Measurements from ENCODE around the gene NCAPD3.

The NCAPD3 gene

DNA sequence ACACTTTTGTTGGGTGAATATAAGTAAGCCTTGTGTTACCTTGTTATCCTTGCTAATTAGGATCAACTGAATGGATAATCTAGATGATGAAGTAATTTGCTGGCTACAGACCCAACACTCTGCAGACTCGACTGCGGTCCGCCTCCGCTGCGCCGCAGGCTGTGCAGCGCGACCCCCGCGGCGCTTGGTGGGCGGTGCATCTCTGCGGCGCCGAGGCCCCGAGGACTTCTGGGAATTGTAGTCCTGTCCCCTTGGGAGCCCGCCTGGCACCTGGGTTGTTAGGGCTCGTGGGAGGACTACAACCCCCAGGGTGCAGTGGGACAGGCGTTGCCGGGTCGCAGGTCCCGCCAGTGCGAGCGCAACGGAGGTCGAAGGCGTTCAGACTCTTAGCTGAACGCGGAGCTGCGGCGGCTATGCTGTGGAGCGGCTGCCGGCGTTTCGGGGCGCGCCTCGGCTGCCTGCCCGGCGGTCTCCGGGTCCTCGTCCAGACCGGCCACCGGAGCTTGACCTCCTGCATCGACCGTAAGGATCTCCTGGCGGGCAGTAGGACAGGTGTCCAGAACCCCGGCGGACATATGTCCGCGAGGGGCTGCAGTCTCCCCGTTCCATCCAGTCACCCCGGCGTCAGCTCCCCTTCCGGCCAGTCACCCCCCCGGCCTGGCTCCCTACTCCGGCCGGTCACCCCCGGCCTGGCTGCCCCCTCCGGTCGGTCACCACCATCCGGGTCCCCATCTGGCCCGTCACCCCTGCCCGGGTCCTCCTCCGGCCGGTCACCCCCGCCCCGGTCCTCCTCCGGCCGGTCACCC, 29.6 kb upstream of the NCAPD3 start, which contains the start of the genes ACAD8 and THYN1:
Gene ACAD8 (plus strand): TSS at position 381 of the 806 bp plus-strand sequence. CDS start 33 bp downstream, at position 414.
Gene THYN1 (minus strand): TSS at position 165 of the 806 bp plus-strand sequence. CDS start 470 bp downstream, outside the sequence.
- peak; percentile 90 to 98 (median 94) for DNase-seq

DNA sequence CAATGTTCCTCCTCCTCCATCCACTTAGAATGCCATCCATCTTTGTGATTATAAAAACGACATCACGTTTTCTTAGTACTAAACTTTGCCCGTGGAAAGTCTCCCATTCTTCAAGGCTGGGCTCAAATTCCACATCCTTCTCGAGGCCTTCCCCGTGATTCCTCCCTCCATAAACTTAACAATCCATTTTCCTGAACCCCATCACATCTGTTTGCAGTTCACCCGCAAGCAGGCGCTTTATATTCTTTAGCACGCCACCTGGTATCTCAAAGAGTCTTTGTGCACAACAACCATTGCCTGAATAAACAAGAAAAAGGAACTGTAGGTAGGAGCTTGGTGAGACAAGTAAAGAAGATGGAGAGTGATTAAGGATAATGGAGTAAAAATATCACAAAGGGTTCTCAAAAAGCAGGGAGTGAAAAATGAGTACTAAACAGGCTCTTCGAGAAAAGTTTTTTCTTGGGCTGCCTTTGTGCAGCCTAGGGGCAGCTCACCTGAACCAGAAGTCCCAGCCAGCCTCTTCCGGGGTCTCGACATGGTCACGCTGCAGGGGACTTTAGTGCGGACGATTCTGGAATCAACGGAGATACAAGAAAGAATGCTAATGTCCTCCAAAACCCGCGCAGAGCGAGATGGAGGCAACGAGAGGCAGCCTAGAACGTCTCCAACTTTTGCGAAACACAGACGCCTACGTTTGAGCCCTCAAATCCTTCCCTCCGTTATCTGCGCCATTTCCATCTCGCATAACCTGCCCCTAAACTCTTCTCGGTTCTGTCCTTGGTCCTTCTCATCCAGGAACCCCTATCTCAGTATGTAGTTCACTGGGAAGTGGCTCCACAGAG, 28.8 kb upstream of the NCAPD3 start:
- DNase-seq = peak in 1 of 5 experiments; percentile 57

DNA sequence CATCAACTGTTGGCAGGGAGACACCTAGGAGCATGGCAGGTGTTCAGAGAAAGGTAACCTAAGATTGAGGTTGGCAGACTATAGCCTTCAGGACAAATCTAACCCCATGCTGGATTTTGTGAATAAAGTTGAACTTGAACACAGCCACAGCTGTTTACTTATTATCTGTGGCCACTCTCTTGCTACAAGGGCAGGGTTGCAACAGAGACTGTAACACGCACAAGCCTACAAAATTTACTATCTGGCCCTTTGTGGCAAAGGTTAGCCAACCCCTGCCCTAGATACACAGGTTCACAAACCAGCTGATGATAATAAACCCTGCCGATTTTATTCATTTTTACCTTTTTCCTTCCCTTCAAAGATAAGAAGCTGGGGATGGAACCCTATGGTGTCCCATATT, 26.9 kb upstream of the NCAPD3 start:
- no peak for DNase-seq

DNA sequence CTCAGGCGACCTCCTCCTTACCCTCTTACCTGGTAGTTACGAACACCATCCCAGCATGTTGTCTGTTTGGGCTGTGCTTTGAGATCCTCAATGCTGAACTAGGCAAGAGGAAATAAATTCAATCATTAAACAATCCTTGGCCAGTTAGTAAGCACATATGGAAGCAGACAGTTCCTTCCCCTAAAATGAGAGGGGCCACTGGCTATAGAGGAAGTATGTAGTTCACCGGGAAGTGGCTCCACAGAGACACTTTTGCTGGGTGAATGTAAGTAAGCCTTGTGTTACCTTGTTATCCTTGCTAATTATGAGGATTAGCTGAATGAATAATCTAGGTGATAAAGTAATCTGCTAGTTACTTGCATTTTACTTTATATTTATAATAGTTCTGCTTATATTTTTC, 26.5 kb upstream of the NCAPD3 start:
- DNase-seq = no peak

DNA sequence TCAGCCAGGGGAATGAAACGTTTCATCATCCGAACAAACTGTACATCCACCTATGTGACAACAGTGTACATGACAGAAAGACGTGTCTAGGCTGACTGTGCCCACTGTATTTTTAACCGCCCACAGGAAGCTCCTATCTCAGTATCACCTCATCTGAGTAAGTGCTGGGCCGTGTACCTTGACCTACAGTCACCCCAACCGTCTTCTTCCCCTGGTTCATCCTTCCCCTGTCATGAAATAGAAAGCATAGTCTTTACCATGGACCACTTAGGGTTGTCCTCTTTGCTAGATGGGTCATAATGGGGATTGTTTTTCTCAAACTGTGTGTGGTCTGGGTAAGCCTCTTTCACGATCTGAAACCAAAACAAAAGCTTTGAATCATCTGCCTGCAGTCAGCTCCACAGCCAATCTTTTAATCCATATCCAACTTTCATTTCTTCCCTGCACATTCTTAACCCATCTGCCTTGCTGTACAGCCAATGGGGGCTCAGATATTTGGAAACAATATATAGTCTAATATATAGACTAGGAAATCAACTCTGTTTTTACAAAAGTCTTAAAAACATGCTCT, 25.2 kb upstream of the NCAPD3 start:
- DNase-seq = peak in 1 of 5 experiments; percentile 86

DNA sequence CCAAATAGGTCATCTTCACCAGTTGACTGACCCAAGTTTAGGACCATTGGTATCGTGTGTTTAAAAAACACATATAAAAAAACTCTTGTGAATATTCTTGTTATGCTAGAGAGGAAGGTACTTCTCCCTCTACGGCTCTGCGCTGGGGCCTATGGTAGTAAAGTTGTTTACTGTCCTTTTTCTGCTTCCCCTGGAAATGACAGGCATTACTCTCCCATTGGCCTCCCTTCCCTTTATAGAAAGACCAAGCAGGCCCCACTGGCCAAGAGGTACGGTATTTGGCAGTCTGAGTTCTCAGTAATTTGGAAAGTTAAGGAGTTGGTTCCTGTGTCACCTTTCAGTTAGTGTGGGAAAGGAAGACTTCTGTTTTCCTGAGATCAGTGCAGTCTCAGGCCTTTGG, 22.9 kb upstream of the NCAPD3 start:
- no peak for DNase-seq

DNA sequence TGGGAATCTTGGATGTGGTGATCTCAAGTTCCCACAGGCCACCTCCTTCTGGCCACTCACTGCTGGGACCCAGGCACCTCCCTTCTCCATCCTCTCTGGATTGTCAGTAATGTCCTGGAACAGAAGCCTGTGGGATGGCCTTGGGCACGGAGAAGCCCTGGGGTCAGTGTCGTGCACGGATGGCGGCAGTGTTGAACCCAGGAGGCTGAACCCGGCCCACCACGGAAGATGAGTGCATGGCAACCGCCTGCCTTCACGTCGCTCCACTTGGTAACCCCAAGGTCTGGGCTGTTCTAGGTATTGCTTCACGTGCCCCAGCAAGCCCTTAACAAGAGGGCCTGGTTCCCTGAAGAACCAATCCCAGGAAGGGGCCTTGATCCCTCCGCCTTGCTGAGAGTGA, 22.3 kb upstream of the NCAPD3 start:
- DNase-seq = no peak

DNA sequence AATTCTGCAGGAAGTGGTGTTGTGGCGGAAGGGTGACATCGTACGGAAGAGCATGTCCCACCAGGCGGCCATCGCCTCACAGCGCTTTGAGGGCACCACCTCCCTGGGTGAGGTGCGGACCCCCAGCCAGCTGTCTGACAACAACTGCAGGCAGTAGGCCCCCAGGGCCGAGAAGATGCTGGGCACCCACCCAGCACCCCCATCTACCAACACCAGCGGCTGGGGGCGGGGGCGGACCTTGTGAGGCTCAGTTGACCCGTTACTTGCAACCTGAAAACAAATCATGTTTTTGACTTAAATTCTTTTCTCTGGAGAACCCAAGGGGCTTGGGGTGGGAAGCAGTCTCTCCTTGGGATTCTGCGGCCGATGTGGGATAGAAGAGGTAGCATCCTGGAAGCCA, 21.7 kb upstream of the NCAPD3 start:
- no peak for DNase-seq

DNA sequence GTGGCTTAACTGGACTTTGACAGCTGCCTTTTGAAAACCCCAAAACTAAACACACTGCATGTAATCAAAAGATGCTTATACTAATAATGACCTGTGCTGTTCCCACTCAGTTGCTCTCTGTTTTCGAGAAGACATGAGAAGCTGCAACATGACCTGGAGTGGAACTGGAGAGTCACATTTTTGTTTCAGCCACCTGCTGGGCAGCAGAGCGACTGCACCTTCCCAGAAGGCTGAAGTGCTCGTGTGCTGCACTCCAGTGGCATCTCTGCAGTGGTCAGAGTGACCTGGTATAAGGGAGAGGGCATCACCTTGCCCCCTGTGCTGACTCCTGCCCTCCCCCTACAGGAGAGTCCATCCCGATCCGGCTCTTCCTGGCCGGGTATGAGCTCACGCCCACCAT, 20.8 kb upstream of the NCAPD3 start:
- DNase-seq = peak in 2 of 5 experiments; percentile 9 to 57

DNA sequence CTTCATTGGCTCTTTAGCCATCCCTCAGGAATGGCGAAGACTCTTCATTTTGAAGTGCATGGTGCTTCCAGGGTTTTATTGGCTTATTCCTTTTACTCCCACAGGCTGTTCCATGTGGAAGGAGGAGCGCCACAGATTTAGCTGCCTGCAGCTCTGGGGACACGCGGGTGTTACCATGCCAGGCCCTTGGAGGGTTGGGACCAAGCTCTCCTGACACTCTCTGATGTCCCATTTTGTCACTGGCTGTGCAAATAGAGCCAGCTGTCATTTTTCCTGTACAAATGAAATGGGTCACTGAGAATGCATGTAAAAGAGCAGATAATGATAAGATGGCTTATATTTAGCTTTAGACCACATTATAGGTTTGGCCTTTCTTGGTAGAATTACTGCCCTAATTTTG, 20.1 kb upstream of the NCAPD3 start:
- no peak for DNase-seq

DNA sequence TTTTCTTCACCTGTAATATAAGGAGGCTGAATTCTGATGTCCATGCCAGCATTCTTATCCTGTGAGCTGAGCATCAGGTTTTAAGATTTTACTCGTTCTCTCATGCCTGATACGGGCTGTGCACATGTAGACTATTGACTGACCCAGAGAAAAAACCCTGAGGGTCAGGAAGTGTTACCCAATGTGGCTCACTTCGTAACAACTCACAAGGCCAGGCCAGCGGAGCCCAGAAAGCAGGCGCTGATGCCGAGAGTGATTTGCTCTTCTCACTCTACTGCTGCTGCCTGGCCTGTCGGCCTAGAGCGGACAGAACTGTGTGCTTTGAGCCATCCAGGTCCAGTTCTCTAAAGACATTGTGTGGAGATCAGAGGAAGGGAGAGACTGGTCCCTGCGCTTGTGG, 18.6 kb upstream of the NCAPD3 start:
- no peak for DNase-seq

DNA sequence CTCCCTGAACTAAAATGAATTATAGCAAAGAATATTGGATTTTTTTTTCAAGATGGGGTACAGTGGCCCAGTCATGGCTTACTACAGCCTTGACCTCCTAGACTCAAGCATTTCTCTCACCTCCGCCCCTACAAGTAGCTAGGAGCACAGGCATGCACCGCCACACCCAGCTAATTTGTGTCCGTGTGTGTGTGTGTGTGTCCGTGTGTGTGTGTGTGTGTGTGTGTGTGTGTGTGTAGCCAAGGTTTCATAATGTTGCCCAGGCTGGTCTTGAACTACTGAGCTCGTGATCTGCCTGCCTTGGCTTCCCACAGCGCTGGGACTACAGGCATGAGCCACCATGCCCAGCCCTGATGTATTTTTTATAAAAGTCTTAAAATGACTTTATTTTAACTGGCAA, 16.8 kb upstream of the NCAPD3 start:
- no peak for DNase-seq

DNA sequence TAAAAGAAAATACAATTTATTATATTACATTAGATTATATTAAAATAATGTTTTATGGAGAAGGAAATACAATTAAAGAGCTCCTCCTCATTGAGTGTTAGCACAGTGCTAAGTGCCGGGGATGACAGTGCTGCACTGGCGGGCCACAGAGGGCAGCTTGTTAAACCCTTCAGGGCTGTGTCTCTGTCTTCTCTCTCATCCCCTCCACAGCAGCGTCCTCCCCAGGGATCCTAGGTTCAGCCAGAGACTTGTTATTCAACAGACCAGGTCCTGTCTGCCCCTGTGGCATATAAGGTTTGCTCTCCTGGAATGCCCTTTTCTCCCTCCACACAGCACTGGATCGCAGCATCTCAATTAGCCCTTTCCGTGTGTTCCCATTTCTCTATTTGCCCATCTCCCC, 15.2 kb upstream of the NCAPD3 start:
- no peak for DNase-seq

DNA sequence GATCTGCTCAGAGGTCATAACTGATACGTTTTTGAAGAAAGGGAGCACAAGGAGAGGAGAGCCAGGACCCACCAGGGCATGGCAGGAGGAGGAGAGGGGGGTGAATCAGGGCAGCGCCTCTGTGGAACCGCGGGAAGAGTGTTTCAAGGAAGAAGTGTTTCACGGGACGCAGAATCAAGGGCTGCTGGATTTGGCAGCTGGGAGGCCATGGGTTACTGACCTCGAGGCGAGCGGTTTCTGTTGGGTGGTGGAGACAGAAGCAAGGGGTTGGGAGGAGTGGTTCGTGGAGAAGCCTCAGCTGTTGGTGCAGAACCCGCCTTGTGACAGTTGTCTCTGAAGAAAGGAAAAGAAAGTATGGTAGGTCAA, 13.8 kb upstream of the NCAPD3 start:
- DNase-seq = no peak

DNA sequence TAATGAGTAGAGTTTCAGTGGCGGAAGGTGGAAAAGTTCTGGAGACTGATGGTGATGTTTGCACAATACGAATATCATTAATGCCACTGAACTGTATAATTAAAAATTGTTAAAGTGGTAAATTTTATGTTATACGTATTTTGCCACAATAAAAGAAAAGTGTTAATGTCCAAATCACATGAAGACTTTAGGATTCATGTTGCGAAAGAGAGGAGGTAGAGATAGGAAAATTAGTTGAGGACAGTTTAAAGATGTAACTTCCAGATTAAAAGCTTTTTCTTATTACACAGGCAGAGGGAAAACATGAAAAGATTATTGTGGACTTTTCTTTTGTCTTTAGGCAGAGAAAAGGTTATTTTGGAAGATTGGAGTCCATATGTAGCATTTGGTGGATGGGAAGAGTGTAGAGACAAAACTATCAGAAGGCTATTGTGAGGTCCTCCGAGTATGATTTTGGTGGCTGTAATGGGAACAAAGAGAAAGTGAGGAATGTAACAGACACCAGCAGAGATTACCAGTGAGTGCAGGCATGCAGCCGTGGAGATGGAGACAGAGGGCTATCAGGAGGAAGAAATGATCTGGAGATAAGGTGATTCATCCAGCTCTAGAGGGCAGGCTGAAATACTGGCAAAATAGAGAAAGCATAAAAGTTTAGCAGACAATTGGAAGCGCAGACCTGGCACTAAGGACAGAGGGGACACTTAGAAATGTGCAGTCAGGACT, 13.2 kb upstream of the NCAPD3 start:
- DNase-seq = no peak

DNA sequence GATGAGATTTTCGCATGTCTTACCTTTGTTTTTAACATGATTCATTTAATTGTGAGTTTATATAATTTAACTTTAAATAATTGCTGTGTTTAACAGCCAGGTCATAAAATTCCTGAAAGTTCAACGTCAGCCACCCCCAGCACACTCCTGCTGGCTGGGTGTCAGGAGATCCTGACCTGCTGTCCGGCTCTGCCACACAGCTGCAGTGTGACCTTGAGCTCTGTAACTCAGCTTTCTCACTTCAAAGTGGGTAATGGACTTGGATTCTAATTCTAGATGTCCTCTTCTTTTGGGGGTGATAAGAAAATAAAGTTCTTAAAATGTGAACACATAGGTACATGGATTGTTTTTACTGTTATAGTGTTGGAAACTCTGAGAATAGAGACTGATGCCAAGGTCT, 11.6 kb upstream of the NCAPD3 start:
- DNase-seq = no peak

DNA sequence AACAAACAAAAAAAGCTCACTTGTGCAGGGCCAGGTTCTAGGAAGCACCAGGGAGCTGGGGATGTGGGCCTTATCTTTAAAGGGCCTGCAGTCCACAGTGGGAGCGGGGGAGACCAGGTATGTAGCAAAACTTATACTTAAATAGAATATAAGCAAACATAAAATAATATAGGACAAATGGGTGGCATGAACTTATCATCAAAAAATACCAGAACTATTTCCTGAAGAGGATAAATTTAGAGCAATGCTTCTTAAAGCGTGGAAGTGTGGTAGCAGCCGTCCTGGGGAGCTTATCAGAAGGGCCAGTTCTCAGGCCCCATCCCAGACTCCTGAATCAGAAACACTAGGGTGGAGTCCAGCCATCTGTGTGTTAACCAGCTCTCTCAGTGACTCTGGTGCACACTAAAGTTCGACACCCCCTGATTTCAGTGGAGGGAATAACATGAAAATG, 10.0 kb upstream of the NCAPD3 start:
- no peak for DNase-seq

DNA sequence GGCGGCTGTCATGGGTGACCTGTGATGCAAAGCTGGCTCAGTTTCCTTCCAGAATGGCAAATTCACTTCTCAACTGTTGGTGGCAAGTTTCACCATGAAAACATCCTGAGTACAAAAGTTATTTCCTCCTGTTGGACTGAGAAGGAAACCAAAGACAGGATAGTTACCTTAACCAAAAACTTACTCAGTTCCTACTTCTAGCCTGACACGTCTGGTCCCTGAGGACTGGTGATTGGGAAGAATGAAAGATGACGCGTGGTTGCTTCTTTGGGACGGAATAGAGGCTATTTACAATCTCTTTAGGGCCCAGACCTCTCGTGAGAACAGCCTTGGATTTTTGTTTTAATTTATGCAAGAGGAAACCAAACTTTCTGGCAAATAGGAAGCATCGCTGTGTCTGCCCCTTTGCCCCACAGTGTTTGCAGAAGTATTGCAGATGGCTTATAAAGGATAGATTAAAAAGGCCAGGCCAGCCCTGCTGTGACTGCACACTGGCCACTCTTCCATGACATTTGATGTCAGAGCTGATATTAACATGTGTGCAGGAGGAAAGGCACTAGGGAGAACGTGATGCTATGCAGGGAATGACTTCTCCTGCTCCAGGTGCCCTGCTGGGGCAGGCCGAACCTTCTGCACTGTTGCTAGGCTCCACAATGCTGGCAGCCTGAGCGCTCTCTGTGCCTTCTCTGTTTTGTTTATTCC, 8.3 kb upstream of the NCAPD3 start:
- no peak for DNase-seq

DNA sequence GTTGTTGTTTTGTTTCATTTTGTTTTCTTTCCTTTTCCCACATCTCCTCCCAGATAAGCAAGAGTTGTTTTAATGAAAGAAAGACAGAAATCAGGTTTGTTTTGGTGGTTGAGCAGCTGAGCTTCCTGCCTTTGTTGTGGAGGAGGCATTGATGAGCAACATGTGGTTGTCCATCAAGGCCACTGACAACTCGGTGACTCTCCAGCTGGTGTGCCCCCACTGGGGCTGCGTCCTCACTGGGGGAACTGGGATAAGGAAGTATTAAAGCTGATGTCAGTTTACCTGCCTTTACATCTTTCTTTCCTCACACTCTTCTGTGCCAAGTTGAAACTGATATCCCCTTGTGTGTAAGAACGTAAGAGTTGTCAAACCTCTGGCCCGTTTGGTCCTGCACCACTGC, 6.6 kb upstream of the NCAPD3 start:
- no peak for DNase-seq

DNA sequence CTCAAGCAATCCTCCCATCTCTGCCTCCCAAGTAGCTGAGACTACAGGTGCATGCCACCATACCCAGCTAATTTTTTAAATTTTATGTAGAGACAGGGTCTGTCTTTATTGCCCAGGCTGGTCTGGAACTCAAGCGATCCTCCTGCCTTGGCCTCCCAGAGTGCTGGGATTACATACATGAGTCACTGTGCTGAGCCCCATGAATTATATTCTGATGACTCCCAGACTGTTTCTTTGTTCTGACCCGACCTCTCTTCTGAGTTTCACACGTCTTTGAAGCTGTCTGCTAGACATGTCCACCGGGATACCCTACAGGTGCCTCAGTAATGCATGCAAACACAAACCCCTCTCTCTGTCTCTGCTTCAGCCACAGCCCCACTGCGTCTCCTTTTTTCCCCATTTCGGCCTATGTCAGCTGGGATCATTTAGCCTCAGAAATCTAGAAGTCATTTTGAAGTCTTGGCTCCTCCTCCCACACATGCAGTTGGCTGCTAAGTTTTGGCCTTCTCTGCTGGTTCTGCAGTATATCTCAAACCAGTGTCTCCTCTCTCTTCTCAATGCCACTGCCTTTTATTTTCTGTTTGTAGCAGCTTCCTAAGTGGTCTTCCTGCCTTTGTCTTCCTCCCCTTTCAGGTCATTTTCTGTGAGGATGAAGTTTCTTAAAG, 5.5 kb upstream of the NCAPD3 start:
- DNase-seq = no peak

DNA sequence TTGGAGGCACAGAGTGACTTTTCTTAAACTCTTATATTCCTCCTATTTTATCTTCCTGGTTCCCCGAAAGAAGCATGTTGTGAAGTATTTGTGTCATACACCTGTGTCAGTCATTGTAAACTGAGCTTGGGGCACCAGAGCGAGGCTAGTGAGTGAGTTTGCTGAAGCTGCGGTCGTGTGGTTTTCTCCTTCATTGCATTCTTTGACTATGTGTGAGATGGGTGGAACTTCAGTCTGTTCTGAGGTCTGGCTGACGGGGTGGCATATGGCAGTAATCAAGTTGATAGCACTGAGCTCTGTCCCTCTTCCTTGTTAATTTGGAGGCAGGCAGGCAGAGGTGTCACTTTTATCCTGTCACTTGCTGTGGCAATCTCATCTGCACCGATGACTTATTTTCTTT, 4.9 kb upstream of the NCAPD3 start:
- peak in 2 of 5 experiments; percentile 50 to 66 for DNase-seq

All from T-helper 2 cell (primary cell).